Measurements from ENCODE around the gene RPL7L1. TPM values are rescaled to one million over a fixed set of nuclear protein-coding genes. Genes with fewer than 3 reads are reported as not detected.
"Not testable (repeated sequence)": the region's sequence is repeated elsewhere in the genome, so short reads cannot be mapped to it uniquely, and the experiment has no call there.

Gene RPL7L1
- polyA plus RNA-seq, 2 donors: 32.7 to 39.4 TPM

GRCh38 chr6:42860481-42860880 is 18.9 kb upstream of the RPL7L1 start:
- no peak overlapping the region for H3K27ac ChIP-seq (ENCODE audit: low read depth in 2 of 2, low read length in 1 of 2)
- no peak overlapping the region for H3K4me3 ChIP-seq (ENCODE audit: low read depth in 1 of 2, low read length in 2 of 2)
- H3K4me1 ChIP-seq (ENCODE audit: control insufficient read depth in 2 of 2, insufficient read depth in 2 of 2, low read length in 1 of 2): no peaks in the 10 kb centered on the region
- H3K27me3 ChIP-seq (ENCODE audit: control insufficient read depth in 1 of 2, insufficient read depth in 2 of 2, low read length in 2 of 2): no peaks in the 10 kb centered on the region
- 94 to 96% methylated on average over 6 of the region's 6 CpGs for WGBS, 2 donors
- peaks cover 14 to 23% of the 10 kb centered on the region in 2 donors for H3K36me3 ChIP-seq (ENCODE audit: control insufficient read depth in 2 of 2, insufficient read depth in 2 of 2, low read length in 1 of 2)
- no peaks in the 10 kb centered on the region for H3K9me3 ChIP-seq (ENCODE audit: control insufficient read depth in 2 of 2, insufficient read depth in 1 of 2, low read depth in 1 of 2, low read length in 1 of 2)

GRCh38 chr6:42864602-42865001 is 14.8 kb upstream of the RPL7L1 start:
- Histone ChIP-seq H3K4me3 (ENCODE audit: low read depth in 1 of 2, low read length in 2 of 2) (no peak overlapping the region), H3K4me1 (ENCODE audit: control insufficient read depth in 2 of 2, insufficient read depth in 2 of 2, low read length in 1 of 2) (no peaks in the 10 kb centered on the region), H3K27me3 (ENCODE audit: control insufficient read depth in 1 of 2, insufficient read depth in 2 of 2, low read length in 2 of 2) (no peaks in the 10 kb centered on the region), H3K27ac (ENCODE audit: low read depth in 2 of 2, low read length in 1 of 2) (no peak overlapping the region), H3K9me3 (ENCODE audit: control insufficient read depth in 2 of 2, insufficient read depth in 1 of 2, low read depth in 1 of 2, low read length in 1 of 2) (no peaks in the 10 kb centered on the region), H3K36me3 (ENCODE audit: control insufficient read depth in 2 of 2, insufficient read depth in 2 of 2, low read length in 1 of 2) (peaks cover 18 to 20% of the 10 kb centered on the region in 2 donors)
- 75 to 79% methylated on average over 8 of the region's 8 CpGs for WGBS, 2 donors

GRCh38 chr6:42870145-42870936 is 9.1 kb upstream of the RPL7L1 start:
- H3K4me3 ChIP-seq (ENCODE audit: low read depth in 1 of 2, low read length in 2 of 2): no peak overlapping the region
- peaks cover 5 to 9% of the 10 kb centered on the region in 2 donors for H3K36me3 ChIP-seq (ENCODE audit: control insufficient read depth in 2 of 2, insufficient read depth in 2 of 2, low read length in 1 of 2)
- H3K4me1 ChIP-seq (ENCODE audit: control insufficient read depth in 2 of 2, insufficient read depth in 2 of 2, low read length in 1 of 2): no peaks in the 10 kb centered on the region
- no peak overlapping the region for H3K27ac ChIP-seq (ENCODE audit: low read depth in 2 of 2, low read length in 1 of 2)
- H3K27me3 ChIP-seq (ENCODE audit: control insufficient read depth in 1 of 2, insufficient read depth in 2 of 2, low read length in 2 of 2): no peaks in the 10 kb centered on the region
- WGBS, 2 donors: 64 to 72% methylated on average over 2 of the region's 2 CpGs
- no peaks in the 10 kb centered on the region for H3K9me3 ChIP-seq (ENCODE audit: control insufficient read depth in 2 of 2, insufficient read depth in 1 of 2, low read depth in 1 of 2, low read length in 1 of 2)

- H3K27ac ChIP-seq (ENCODE audit: low read depth in 2 of 2, low read length in 1 of 2): no peak overlapping the region
- no peaks in the 10 kb centered on the region for H3K9me3 ChIP-seq (ENCODE audit: control insufficient read depth in 2 of 2, insufficient read depth in 1 of 2, low read depth in 1 of 2, low read length in 1 of 2)
- no peak overlapping the region for H3K4me3 ChIP-seq (ENCODE audit: low read depth in 1 of 2, low read length in 2 of 2)
- H3K36me3 ChIP-seq (ENCODE audit: control insufficient read depth in 2 of 2, insufficient read depth in 2 of 2, low read length in 1 of 2): peaks cover 5 to 8% of the 10 kb centered on the region in 2 donors
- WGBS, 2 donors: 74 to 78% methylated on average over 3 of the region's 3 CpGs
- no peaks in the 10 kb centered on the region for H3K4me1 ChIP-seq (ENCODE audit: control insufficient read depth in 2 of 2, insufficient read depth in 2 of 2, low read length in 1 of 2)
- H3K27me3 ChIP-seq (ENCODE audit: control insufficient read depth in 1 of 2, insufficient read depth in 2 of 2, low read length in 2 of 2): no peaks in the 10 kb centered on the region
Measured at GRCh38 chr6:42871711-42872110, 7.7 kb upstream of the RPL7L1 start.

GRCh38 chr6:42873313-42873712 is 6.1 kb upstream of the RPL7L1 start:
- H3K27ac ChIP-seq (ENCODE audit: low read depth in 2 of 2, low read length in 1 of 2): no peak overlapping the region
- H3K27me3 ChIP-seq (ENCODE audit: control insufficient read depth in 1 of 2, insufficient read depth in 2 of 2, low read length in 2 of 2): no peaks in the 10 kb centered on the region
- no peaks in the 10 kb centered on the region for H3K9me3 ChIP-seq (ENCODE audit: control insufficient read depth in 2 of 2, insufficient read depth in 1 of 2, low read depth in 1 of 2, low read length in 1 of 2)
- H3K4me3 ChIP-seq (ENCODE audit: low read depth in 1 of 2, low read length in 2 of 2): no peak overlapping the region
- 36 to 44% methylated on average over 2 of the region's 2 CpGs for WGBS, 2 donors
- H3K36me3 ChIP-seq (ENCODE audit: control insufficient read depth in 2 of 2, insufficient read depth in 2 of 2, low read length in 1 of 2): no peaks in the 10 kb centered on the region
- no peaks in the 10 kb centered on the region for H3K4me1 ChIP-seq (ENCODE audit: control insufficient read depth in 2 of 2, insufficient read depth in 2 of 2, low read length in 1 of 2)

GRCh38 chr6:42877695-42878094 is 1.7 kb upstream of the RPL7L1 start:
- WGBS, 2 donors: 56 to 59% methylated on average over 3 of the region's 3 CpGs
- H3K27ac ChIP-seq (ENCODE audit: low read depth in 2 of 2, low read length in 1 of 2): peak overlapping the region in 1 of 2 donors; percentile 15

GRCh38 chr6:42880240-42880817 is 913 bp downstream of the RPL7L1 start:
- Histone ChIP-seq H3K4me3 (ENCODE audit: low read depth in 1 of 2, low read length in 2 of 2) (peak overlapping the region; percentile 85 to 86), H3K27ac (ENCODE audit: low read depth in 2 of 2, low read length in 1 of 2) (peak overlapping the region; percentile 89 to 96), H3K36me3 (ENCODE audit: control insufficient read depth in 2 of 2, insufficient read depth in 2 of 2, low read length in 1 of 2) (peaks cover 11 to 14% of the 10 kb centered on the region in 2 donors)
- not testable (repeated sequence) for H3K27me3 ChIP-seq (ENCODE audit: control insufficient read depth in 1 of 2, insufficient read depth in 2 of 2, low read length in 2 of 2); H3K9me3 ChIP-seq (ENCODE audit: control insufficient read depth in 2 of 2, insufficient read depth in 1 of 2, low read depth in 1 of 2, low read length in 1 of 2); H3K4me1 ChIP-seq (ENCODE audit: control insufficient read depth in 2 of 2, insufficient read depth in 2 of 2, low read length in 1 of 2)
- 7 to 9% methylated on average over 25 of the region's 25 CpGs for WGBS, 2 donors

More at GRCh38 chr6:42877695-42878094, 1.7 kb upstream of the RPL7L1 start:
- no peaks in the 10 kb centered on the region for H3K4me1 ChIP-seq (ENCODE audit: control insufficient read depth in 2 of 2, insufficient read depth in 2 of 2, low read length in 1 of 2)
- H3K36me3 ChIP-seq (ENCODE audit: control insufficient read depth in 2 of 2, insufficient read depth in 2 of 2, low read length in 1 of 2): no peaks in the 10 kb centered on the region
- H3K4me3 ChIP-seq (ENCODE audit: low read depth in 1 of 2, low read length in 2 of 2): no peak overlapping the region
- no peaks in the 10 kb centered on the region for H3K9me3 ChIP-seq (ENCODE audit: control insufficient read depth in 2 of 2, insufficient read depth in 1 of 2, low read depth in 1 of 2, low read length in 1 of 2)
- H3K27me3 ChIP-seq (ENCODE audit: control insufficient read depth in 1 of 2, insufficient read depth in 2 of 2, low read length in 2 of 2): no peaks in the 10 kb centered on the region

GRCh38 chr6:42880871-42881270 is 1.5 kb downstream of the RPL7L1 start:
- Histone ChIP-seq H3K4me3 (ENCODE audit: low read depth in 1 of 2, low read length in 2 of 2) (peak overlapping the region; percentile 85 to 86), H3K36me3 (ENCODE audit: control insufficient read depth in 2 of 2, insufficient read depth in 2 of 2, low read length in 1 of 2) (peaks cover 15 to 17% of the 10 kb centered on the region in 2 donors)
- H3K9me3 ChIP-seq (ENCODE audit: control insufficient read depth in 2 of 2, insufficient read depth in 1 of 2, low read depth in 1 of 2, low read length in 1 of 2); H3K27me3 ChIP-seq (ENCODE audit: control insufficient read depth in 1 of 2, insufficient read depth in 2 of 2, low read length in 2 of 2); H3K27ac ChIP-seq (ENCODE audit: low read depth in 2 of 2, low read length in 1 of 2); H3K4me1 ChIP-seq (ENCODE audit: control insufficient read depth in 2 of 2, insufficient read depth in 2 of 2, low read length in 1 of 2): not testable (repeated sequence)
- WGBS, 2 donors: 76 to 84% methylated on average over 12 of the region's 12 CpGs

- Histone ChIP-seq H3K27me3 (ENCODE audit: control insufficient read depth in 1 of 2, insufficient read depth in 2 of 2, low read length in 2 of 2) (no peaks in the 10 kb centered on the region), H3K9me3 (ENCODE audit: control insufficient read depth in 2 of 2, insufficient read depth in 1 of 2, low read depth in 1 of 2, low read length in 1 of 2) (no peaks in the 10 kb centered on the region), H3K4me3 (ENCODE audit: low read depth in 1 of 2, low read length in 2 of 2) (no peak overlapping the region), H3K4me1 (ENCODE audit: control insufficient read depth in 2 of 2, insufficient read depth in 2 of 2, low read length in 1 of 2) (peaks cover 0 to 2% of the 10 kb centered on the region in 2 donors), H3K36me3 (ENCODE audit: control insufficient read depth in 2 of 2, insufficient read depth in 2 of 2, low read length in 1 of 2) (peaks cover 16 to 19% of the 10 kb centered on the region in 2 donors), H3K27ac (ENCODE audit: low read depth in 2 of 2, low read length in 1 of 2) (no peak overlapping the region)
- WGBS, 2 donors: 69 to 82% methylated on average over 4 of the region's 4 CpGs
Measured at GRCh38 chr6:42885702-42886101, 6.3 kb downstream of the RPL7L1 start.

GRCh38 chr6:42888201-42888600 is 8.8 kb downstream of the RPL7L1 start:
- H3K4me3 ChIP-seq (ENCODE audit: low read depth in 1 of 2, low read length in 2 of 2); H3K27me3 ChIP-seq (ENCODE audit: control insufficient read depth in 1 of 2, insufficient read depth in 2 of 2, low read length in 2 of 2); H3K27ac ChIP-seq (ENCODE audit: low read depth in 2 of 2, low read length in 1 of 2); H3K9me3 ChIP-seq (ENCODE audit: control insufficient read depth in 2 of 2, insufficient read depth in 1 of 2, low read depth in 1 of 2, low read length in 1 of 2); H3K4me1 ChIP-seq (ENCODE audit: control insufficient read depth in 2 of 2, insufficient read depth in 2 of 2, low read length in 1 of 2): not testable (repeated sequence)
- WGBS, 2 donors: 84 to 94% methylated on average over 4 of the region's 4 CpGs
- H3K36me3 ChIP-seq (ENCODE audit: control insufficient read depth in 2 of 2, insufficient read depth in 2 of 2, low read length in 1 of 2): peaks cover 16 to 19% of the 10 kb centered on the region in 2 donors

Measured in esophagus (tissue), 2 donors.